Spleen (tissue), 11 donors: Measurements from ENCODE around the gene COL4A1. TPM values are rescaled to one million over a fixed set of nuclear protein-coding genes. Genes with fewer than 3 reads are reported as not detected.

Experiments
- DNase-seq: peaks from one replicate; pipeline ENCODE4 v3.0.0-alpha.2; 2020
- H3K27ac ChIP-seq, 8 donors: fragments of 200-600 bp; sonication (generic) in 7 of 8; 1 replicate in 4 of 8; 2 replicates in 4 of 8; pipeline versions ENCODE4 v1.5.0 to v1.8.0; 2016 to 2021; ENCODE audit warnings: inconsistent platforms in 4 of 8, mild to moderate bottlenecking in 4 of 8, moderate library complexity in 1 of 8
- H3K27me3 ChIP-seq, 7 donors: fragments of 200-600 bp; sonication (generic) in 6 of 7; replicated peaks in 1 of 7; 1 replicate in 4 of 7; 2 replicates in 3 of 7; pipeline versions ENCODE4 v1.5.0 to v1.8.0; 2016 to 2021; ENCODE audit warnings: inconsistent platforms in 3 of 7, mild to moderate bottlenecking in 1 of 7
- H3K36me3 ChIP-seq, 6 donors: fragments of 200-600 bp; sonication (generic) in 5 of 6; 1 replicate in 4 of 6; 2 replicates in 2 of 6; pipeline versions ENCODE4 v1.5.0 to v1.8.0; 2016 to 2021; ENCODE audit warnings: inconsistent platforms in 2 of 6
- H3K4me1 ChIP-seq, 6 donors: fragments of 200-600 bp; sonication (generic) in 5 of 6; 1 replicate in 3 of 6; 2 replicates in 3 of 6; pipeline versions ENCODE4 v1.5.0 to v1.8.0; 2016 to 2021; ENCODE audit warnings: inconsistent platforms in 3 of 6
- H3K4me3 ChIP-seq, 8 donors: fragments of 200-600 bp; sonication (generic) in 7 of 8; 1 replicate in 4 of 8; 2 replicates in 4 of 8; pipeline versions ENCODE4 v1.5.0 to v1.8.0; 2016 to 2021; ENCODE audit warnings: inconsistent platforms in 4 of 8, mild to moderate bottlenecking in 4 of 8, moderate library complexity in 2 of 8
- H3K9me3 ChIP-seq, 8 donors: fragments of 200-600 bp; sonication (generic) in 7 of 8; 1 replicate in 4 of 8; 2 replicates in 4 of 8; pipeline versions ENCODE4 v1.5.0 to v1.8.0; 2016 to 2021; ENCODE audit warnings: inconsistent platforms in 4 of 8
- POLR2A ChIP-seq, 3 donors: fragments of 450-650 bp; IDR thresholded peaks; one replicate each; pipeline ENCODE4 v1.5.1; 2017; ENCODE audit warnings: antibody characterized with exemption in 3 of 3, mild to moderate bottlenecking in 1 of 3
- POLR2AphosphoS5 ChIP-seq, 3 donors: sonication (generic); formaldehyde crosslinking; IDR thresholded peaks; one replicate each; pipeline ENCODE4 v1.5.1; 2017; ENCODE audit warnings: antibody characterized with exemption in 3 of 3
- WGBS, 5 donors: extraction: QIAGEN DNeasy Blood & Tissue Kit in 3 of 5; methylation state at CpG; one replicate each; pipeline versions ENCODE4 v1.1.5 to v1.1.7; 2013 to 2018; 5-methylcytosine and 5-hydroxymethylcytosine counted together
- intact Hi-C: fragments of 100-400 bp; cut with DNase I; formaldehyde crosslinking; loops from one replicate; pipeline ENCODE4 v1.15.0; 2023; ENCODE audit warnings: low total_unique reads
- polyA plus RNA-seq, 3 donors: library from polyadenylated mRNA; stranded (reverse); fragments of 200-250 nt; gene quantifications; one replicate each; pipeline ENCODE4 v1.2.1, GENCODE V29; 2013
- total RNA-seq, 7 donors: library from RNA; depleted of rRNA in 3 of 7; stranded (reverse); fragments of >200 nt in 3 of 7; fragmentation: NEBNext Ultra II Directional in 4 of 7; extraction: Animal tissue kit (Norgen Biotek cat#: 25700) in 4 of 7; gene quantifications; one replicate each; pipeline versions ENCODE4 v1.1.0 to v1.2.1, GENCODE V29; 2016 to 2021
- TF ChIP-seq, protein P1 (sequence below), 11 experiments: fragments of 200-600 bp in 7 of 11; fragments of 450-650 bp in 4 of 11; sonication (generic) in 4 of 11; IDR thresholded peaks in 8 of 11; conservative IDR thresholded peaks in 3 of 11; 1 replicate in 7 of 11; 2 replicates in 4 of 11; pipeline versions ENCODE4 v1.4.0 to v1.8.0; 2016 to 2021; ENCODE audit warnings: antibody characterized with exemption in 11 of 11, inconsistent platforms in 4 of 11, mild to moderate bottlenecking in 1 of 11
- donor health status: healthy with polysubstance abuse.
- donor health status: DM: no; HTN: no; CAD: no; lungs with moderate emphysema.
- donor health status: DM: no; HTN: no; CAD: no.
- donor health status: Bipolar disorder and iron deficiency.
- donor health status: healthy.
- donor health status: DM: no; HTN: no; CAD: no.
- donor health status: DM: yes; HTN: yes; CAD: no.

COL4A1 gene
- total and polyA plus RNA-seq, 10 donors = 37.9 to 959 (median 340) TPM

DNA sequence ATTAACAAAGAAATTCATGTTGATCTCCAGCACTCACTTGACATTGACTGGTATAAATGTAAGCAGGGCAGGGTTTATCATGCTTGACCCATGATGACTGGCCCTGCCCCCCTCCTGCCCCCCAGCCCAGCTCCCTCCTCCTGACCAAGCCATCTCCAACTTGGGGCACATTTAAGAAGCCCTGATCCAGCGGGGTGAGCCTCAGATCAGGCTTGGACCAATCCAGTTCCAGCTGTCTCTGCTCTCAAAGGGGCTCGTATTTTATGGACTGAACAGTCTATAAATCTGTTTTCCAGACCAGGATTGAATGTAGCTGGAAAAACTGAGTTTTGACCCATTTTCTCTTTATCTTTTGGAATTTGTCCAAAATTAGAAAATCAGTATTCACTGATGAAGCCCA lies 100.0 kb downstream of the COL4A1 start:
- Histone ChIP-seq H3K4me1 (no peaks in the 10 kb centered on the region), H3K9me3 (no peaks in the 10 kb centered on the region), H3K4me3 (no peak overlapping the region), H3K27me3 (no peaks in the 10 kb centered on the region), H3K36me3 (peaks cover 0 to 89% (median 19%) of the 10 kb centered on the region in 6 donors), H3K27ac (no peak overlapping the region)
- TF ChIP-seq POLR2AphosphoS5 (IDR thresholded peaks at IDR 0.05) = no peak
- TF ChIP-seq, protein P1, sequence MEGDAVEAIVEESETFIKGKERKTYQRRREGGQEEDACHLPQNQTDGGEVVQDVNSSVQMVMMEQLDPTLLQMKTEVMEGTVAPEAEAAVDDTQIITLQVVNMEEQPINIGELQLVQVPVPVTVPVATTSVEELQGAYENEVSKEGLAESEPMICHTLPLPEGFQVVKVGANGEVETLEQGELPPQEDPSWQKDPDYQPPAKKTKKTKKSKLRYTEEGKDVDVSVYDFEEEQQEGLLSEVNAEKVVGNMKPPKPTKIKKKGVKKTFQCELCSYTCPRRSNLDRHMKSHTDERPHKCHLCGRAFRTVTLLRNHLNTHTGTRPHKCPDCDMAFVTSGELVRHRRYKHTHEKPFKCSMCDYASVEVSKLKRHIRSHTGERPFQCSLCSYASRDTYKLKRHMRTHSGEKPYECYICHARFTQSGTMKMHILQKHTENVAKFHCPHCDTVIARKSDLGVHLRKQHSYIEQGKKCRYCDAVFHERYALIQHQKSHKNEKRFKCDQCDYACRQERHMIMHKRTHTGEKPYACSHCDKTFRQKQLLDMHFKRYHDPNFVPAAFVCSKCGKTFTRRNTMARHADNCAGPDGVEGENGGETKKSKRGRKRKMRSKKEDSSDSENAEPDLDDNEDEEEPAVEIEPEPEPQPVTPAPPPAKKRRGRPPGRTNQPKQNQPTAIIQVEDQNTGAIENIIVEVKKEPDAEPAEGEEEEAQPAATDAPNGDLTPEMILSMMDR (IDR thresholded peaks at IDR 0.05 in 8 of 11, conservative IDR thresholded peaks at IDR 0.05 in 3 of 11) = no peak
- no peak for TF ChIP-seq POLR2A (IDR thresholded peaks at IDR 0.05)
- 36 to 84% (median 67%) methylated on average over 1 to 2 of the region's 2 CpGs for WGBS, 5 donors
- no peak for DNase-seq
- intact Hi-C loops = no loop called here

DNA sequence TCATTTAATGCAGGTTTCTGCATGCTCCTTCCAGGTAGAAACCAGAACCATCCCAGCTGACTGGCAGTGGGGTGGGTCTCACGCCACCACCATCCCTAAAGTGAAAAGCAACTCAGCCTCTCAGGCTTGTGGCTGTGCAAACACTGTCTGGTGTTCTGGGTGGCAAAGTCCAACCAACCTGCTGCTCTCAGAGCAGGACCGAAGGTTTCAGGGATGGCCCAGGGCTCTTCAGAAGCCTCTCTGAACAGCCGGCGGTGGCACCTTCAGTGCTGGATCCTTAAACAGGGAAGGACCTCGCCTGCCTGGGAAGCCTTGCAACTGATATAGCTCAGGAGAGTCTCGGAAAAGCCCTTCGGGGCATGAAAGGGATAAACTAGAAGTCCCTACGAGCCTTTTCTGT lies 100.8 kb downstream of the COL4A1 start:
- TF ChIP-seq POLR2A (IDR thresholded peaks at IDR 0.05) (no peak), POLR2AphosphoS5 (IDR thresholded peaks at IDR 0.05) (no peak)
- TF ChIP-seq, protein P1 (IDR thresholded peaks at IDR 0.05 in 8 of 11, conservative IDR thresholded peaks at IDR 0.05 in 3 of 11) = no peak
- peaks cover 0 to 88% (median 19%) of the 10 kb centered on the region in 6 donors for H3K36me3 ChIP-seq
- no peaks in the 10 kb centered on the region for H3K9me3 ChIP-seq
- intact Hi-C loops = no loop called here
- H3K4me3 ChIP-seq = no peak overlapping the region
- WGBS, 5 donors = 87 to 90% (median 88%) methylated on average over 8 of the region's 8 CpGs
- H3K27me3 ChIP-seq = no peaks in the 10 kb centered on the region
- peaks cover 0 to 6% (median 0%) of the 10 kb centered on the region in 6 donors for H3K4me1 ChIP-seq
- no peak for DNase-seq
- H3K27ac ChIP-seq = no peak overlapping the region

DNA sequence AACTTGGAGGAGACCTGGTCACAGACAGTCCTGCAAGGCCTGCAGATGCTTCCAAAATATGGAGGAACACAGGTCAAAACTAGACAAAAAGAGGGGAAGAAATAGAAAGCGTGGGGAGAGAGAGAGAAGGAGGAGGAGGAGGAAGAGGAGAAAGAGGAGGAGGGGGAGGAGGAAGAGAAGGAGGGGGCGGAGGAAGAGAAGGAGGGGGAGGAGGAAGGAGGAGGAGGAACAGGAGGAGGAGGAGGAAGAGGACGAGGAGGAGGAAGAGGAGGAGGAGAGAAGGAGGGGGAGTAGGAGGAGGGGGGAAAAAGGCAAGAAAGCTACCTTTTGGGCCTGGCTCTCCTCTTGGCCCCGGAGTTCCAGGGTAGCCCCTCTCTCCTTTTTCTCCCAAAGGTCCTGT lies 105.8 kb downstream of the COL4A1 start:
- TF ChIP-seq, protein P1 (IDR thresholded peaks at IDR 0.05 in 8 of 11, conservative IDR thresholded peaks at IDR 0.05 in 3 of 11) = no peak
- no peak for TF ChIP-seq POLR2AphosphoS5 (IDR thresholded peaks at IDR 0.05)
- TF ChIP-seq POLR2A (IDR thresholded peaks at IDR 0.05) = no peak
- H3K27ac ChIP-seq = peak overlapping the region in 4 of 8 donors; percentile 31 to 54 (median 42)
- peaks cover 0 to 86% (median 7%) of the 10 kb centered on the region in 6 donors for H3K36me3 ChIP-seq
- intact Hi-C loops = no loop called here
- WGBS, 5 donors = 56 to 70% (median 63%) methylated on average over 4 of the region's 4 CpGs
- no peak overlapping the region for H3K4me3 ChIP-seq
- peaks cover 0 to 10% (median 0%) of the 10 kb centered on the region in 6 donors for H3K4me1 ChIP-seq
- H3K9me3 ChIP-seq = no peaks in the 10 kb centered on the region
- DNase-seq = no peak
- no peaks in the 10 kb centered on the region for H3K27me3 ChIP-seq

DNA sequence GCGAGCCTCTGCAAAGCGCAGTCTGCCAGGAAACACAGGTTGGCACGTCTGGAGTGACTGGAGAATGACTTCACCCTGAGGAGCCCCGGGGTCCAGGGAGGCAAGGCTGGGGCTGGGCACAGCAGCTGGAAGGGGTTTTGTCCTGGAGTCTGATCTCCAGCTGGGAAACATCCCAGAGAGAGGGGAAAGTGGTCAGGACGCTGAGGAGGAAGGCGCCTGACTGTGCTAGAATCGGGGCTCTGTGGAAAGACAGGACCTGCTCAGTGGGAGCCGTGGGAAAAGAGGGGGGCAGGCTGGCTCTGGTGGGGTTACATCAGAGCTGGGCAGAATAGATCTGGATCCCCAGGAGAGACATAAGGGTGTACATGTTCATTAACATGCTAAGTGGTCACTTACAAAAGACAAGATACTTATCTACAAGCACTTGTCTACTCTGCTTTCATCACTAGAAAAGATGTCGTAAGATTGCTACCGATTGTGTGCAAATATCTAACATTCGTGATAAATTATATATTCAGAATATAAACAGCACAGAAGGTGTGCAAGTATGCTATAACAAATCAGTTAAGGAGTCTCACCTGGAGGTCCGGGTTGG lies 106.6 kb downstream of the COL4A1 start:
- peak in 2 of 3 donors; percentile 14 to 17 for TF ChIP-seq POLR2AphosphoS5 (IDR thresholded peaks at IDR 0.05)
- no peak for TF ChIP-seq POLR2A (IDR thresholded peaks at IDR 0.05)
- WGBS, 5 donors = 67 to 80% (median 70%) methylated on average over 12 of the region's 12 CpGs
- intact Hi-C loops = no loop called here

More for the DNA sequence above, 106.6 kb downstream of the COL4A1 start:
- Histone ChIP-seq H3K36me3 (peaks cover 0 to 87% (median 3%) of the 10 kb centered on the region in 6 donors), H3K4me1 (peaks cover 0 to 10% (median 0%) of the 10 kb centered on the region in 6 donors), H3K9me3 (no peaks in the 10 kb centered on the region), H3K27ac (peak overlapping the region in 4 of 8 donors; percentile 9 to 54 (median 38)), H3K27me3 (no peaks in the 10 kb centered on the region), H3K4me3 (no peak overlapping the region)
- DNase-seq = no peak
